ENCODE data around the gene MYO3A. TPM values are rescaled to one million over a fixed set of nuclear protein-coding genes. Genes with fewer than 3 reads are reported as not detected.
"Not testable (repeated sequence)": the region's sequence is repeated elsewhere in the genome, so short reads cannot be mapped to it uniquely, and the experiment has no call there.

Gene MYO3A
- total RNA-seq, 3 donors from 2014 or later: 0.29 to 0.33 TPM; not detected in 1

GRCh38 chr10:26000971-26001370, 66.9 kb downstream of the MYO3A start:
- Histone ChIP-seq H3K9me3 (no peaks in the 10 kb centered on the region), H3K27ac (no peak overlapping the region), H3K27me3 (no peaks in the 10 kb centered on the region), H3K4me3 (no peak overlapping the region), H3K36me3 (no peaks in the 10 kb centered on the region), H3K4me1 (no peaks in the 10 kb centered on the region)
- intact Hi-C loops (cut with DNase I; ENCODE audit: low total_unique reads): no loop called here
- TF ChIP-seq CTCF (IDR thresholded peaks at IDR 0.05): no peak
- TF ChIP-seq POLR2AphosphoS5 (IDR thresholded peaks at IDR 0.05): no peak
- TF ChIP-seq POLR2A (IDR thresholded peaks at IDR 0.05): no peak
- no peak for DNase-seq (ENCODE audit: low spot score in 2 of 2)

GRCh38 chr10:26002466-26002865, 68.4 kb downstream of the MYO3A start:
- DNase-seq (ENCODE audit: low spot score in 2 of 2); intact Hi-C loops (cut with DNase I; ENCODE audit: low total_unique reads); H3K27me3 ChIP-seq; H3K9me3 ChIP-seq; H3K4me3 ChIP-seq; H3K36me3 ChIP-seq; H3K4me1 ChIP-seq; H3K27ac ChIP-seq: not testable (repeated sequence)

GRCh38 chr10:26015092-26015491, 81.1 kb downstream of the MYO3A start:
- H3K27ac ChIP-seq: no peak overlapping the region
- TF ChIP-seq CTCF (IDR thresholded peaks at IDR 0.05): no peak
- H3K4me1 ChIP-seq: no peaks in the 10 kb centered on the region
- H3K36me3 ChIP-seq: no peaks in the 10 kb centered on the region
- DNase-seq (ENCODE audit: low spot score in 2 of 2): no peak
- H3K9me3 ChIP-seq: peaks cover 0 to 15% of the 10 kb centered on the region in 2 donors
- intact Hi-C loops (cut with DNase I; ENCODE audit: low total_unique reads): no loop called here
- no peaks in the 10 kb centered on the region for H3K27me3 ChIP-seq
- H3K4me3 ChIP-seq: no peak overlapping the region

GRCh38 chr10:26022831-26023230, 88.8 kb downstream of the MYO3A start:
- intact Hi-C loops (cut with DNase I; ENCODE audit: low total_unique reads): no loop called here
- no peaks in the 10 kb centered on the region for H3K27me3 ChIP-seq

GRCh38 chr10:26024303-26024702, 90.3 kb downstream of the MYO3A start:
- no peaks in the 10 kb centered on the region for H3K9me3 ChIP-seq
- H3K36me3 ChIP-seq: no peaks in the 10 kb centered on the region
- H3K27me3 ChIP-seq: no peaks in the 10 kb centered on the region
- no peak overlapping the region for H3K4me3 ChIP-seq
- DNase-seq (ENCODE audit: low spot score in 2 of 2): no peak
- H3K27ac ChIP-seq: no peak overlapping the region
- intact Hi-C loops (cut with DNase I; ENCODE audit: low total_unique reads): no loop called here
- TF ChIP-seq POLR2A (IDR thresholded peaks at IDR 0.05) (no peak), POLR2AphosphoS5 (IDR thresholded peaks at IDR 0.05) (no peak), CTCF (IDR thresholded peaks at IDR 0.05) (no peak)
- no peaks in the 10 kb centered on the region for H3K4me1 ChIP-seq

More at GRCh38 chr10:26022831-26023230, 88.8 kb downstream of the MYO3A start:
- no peak overlapping the region for H3K27ac ChIP-seq
- H3K4me3 ChIP-seq: no peak overlapping the region
- no peak for DNase-seq (ENCODE audit: low spot score in 2 of 2)
- no peaks in the 10 kb centered on the region for H3K9me3 ChIP-seq
- H3K36me3 ChIP-seq: no peaks in the 10 kb centered on the region
- TF ChIP-seq CTCF (IDR thresholded peaks at IDR 0.05) (no peak), POLR2A (IDR thresholded peaks at IDR 0.05) (no peak), POLR2AphosphoS5 (IDR thresholded peaks at IDR 0.05) (no peak)
- no peaks in the 10 kb centered on the region for H3K4me1 ChIP-seq

GRCh38 chr10:26025523-26025922, 91.5 kb downstream of the MYO3A start:
- Histone ChIP-seq H3K27ac (no peak overlapping the region), H3K4me3 (no peak overlapping the region), H3K9me3 (no peaks in the 10 kb centered on the region), H3K4me1 (no peaks in the 10 kb centered on the region), H3K36me3 (no peaks in the 10 kb centered on the region), H3K27me3 (no peaks in the 10 kb centered on the region)
- DNase-seq (ENCODE audit: low spot score in 2 of 2): no peak
- intact Hi-C loops (cut with DNase I; ENCODE audit: low total_unique reads): no loop called here
- TF ChIP-seq CTCF (IDR thresholded peaks at IDR 0.05) (no peak), POLR2A (IDR thresholded peaks at IDR 0.05) (no peak), POLR2AphosphoS5 (IDR thresholded peaks at IDR 0.05) (no peak)

All from breast epithelium (tissue), 4 donors.